MCF 10A (cell line): ENCODE results near the gene IRX5. TPM values are rescaled to one million over a fixed set of nuclear protein-coding genes. Genes with fewer than 3 reads are reported as not detected.
A peak's percentile ranks its signal among the peaks of the same experiment; 100 is the strongest.

Experiments
- Bru-seq: library from RNA; stranded (reverse); fragments of 400-500 nt; gene quantifications from one replicate; lab custom pipeline; 2021; lab: Mats Ljungman, UMichigan
- BruChase-seq, 2 experiments: library from RNA; stranded (reverse); fragments of 400-500 nt; gene quantifications; one replicate each; lab custom pipeline; 2021; lab: Mats Ljungman, UMichigan
- BruUV-seq: library from RNA; stranded (reverse); fragments of 400-500 nt; replicated peaks from 2 replicates; lab custom pipeline; 2021; lab: Mats Ljungman, UMichigan
- CTCF ChIA-PET: fragments of 300-600 bp; sonication (Branson Sonifier 250); formaldehyde crosslinking; extraction: SDS; loops from one replicate; lab custom pipeline; 2021; ENCODE audit warnings: antibody characterized with exemption, inconsistent platforms; lab: Yijun Ruan, JAX
- POLR2A ChIA-PET: fragments of 300-600, 350-650 bp; sonication (Branson Sonifier 250); formaldehyde crosslinking; extraction: SDS; loops from one replicate; lab custom pipeline; 2020; ENCODE audit warnings: antibody characterized with exemption, inconsistent platforms; lab: Yijun Ruan, JAX
- DNase-seq: peaks from one replicate; pipeline ENCODE4 v3.0.0-alpha.2; 2018; ENCODE audit not compliant: unreplicated experiment
- H3K27ac Mint-ChIP-seq: one replicate; pipeline ENCODE4 v1.8.0; 2022; ENCODE audit warnings: mild to moderate bottlenecking, low read depth, mixed read lengths; ENCODE audit not compliant: unreplicated experiment
- H3K27me3 Mint-ChIP-seq: one replicate; pipeline ENCODE4 v1.8.0; 2022; ENCODE audit warnings: mixed read lengths; ENCODE audit not compliant: insufficient read depth, unreplicated experiment
- H3K36me3 Mint-ChIP-seq: one replicate; pipeline ENCODE4 v1.8.0; 2022; ENCODE audit warnings: mild to moderate bottlenecking, moderate library complexity, mixed read lengths; ENCODE audit not compliant: insufficient read depth, unreplicated experiment
- H3K4me1 Mint-ChIP-seq: one replicate; pipeline ENCODE4 v1.8.0; 2022; ENCODE audit warnings: mixed read lengths; ENCODE audit not compliant: insufficient read depth, unreplicated experiment
- H3K4me3 Mint-ChIP-seq: one replicate; pipeline ENCODE4 v1.8.0; 2022; ENCODE audit warnings: mild to moderate bottlenecking, moderate library complexity, mixed read lengths; ENCODE audit not compliant: unreplicated experiment
- H3K9me3 Mint-ChIP-seq: one replicate; pipeline ENCODE4 v1.8.0; 2022; ENCODE audit warnings: mixed read lengths; ENCODE audit not compliant: unreplicated experiment
- intact Hi-C: fragments of 100-400 bp; cut with micrococcal nuclease; formaldehyde crosslinking; loops from 2 replicates; pipeline ENCODE4 v1.14.1; 2022
- long read RNA-seq: library from polyadenylated mRNA; stranded (forward); transcript quantifications from one replicate; pipeline ENCODE4 v2.0.0, GENCODE V29; 2022
- total RNA-seq: library from RNA; stranded (reverse); gene quantifications from 2 replicates; pipeline ENCODE4 v1.2.3, GENCODE V29; 2022
- TF ChIP-seq, protein P1 (sequence below): fragments of 200-600 bp; IDR thresholded peaks from one replicate; pipeline ENCODE4 v1.8.0; 2022; ENCODE audit warnings: antibody characterized with exemption, mild to moderate bottlenecking; ENCODE audit not compliant: unreplicated experiment

The IRX5 gene
- total RNA-seq (6.1 and 7.8 TPM in 2 replicates), Bru-seq, nascent RNA (percentile 60 among the genes with signal in this experiment), BruChase-seq, experiment 1, labeled RNA remaining after a 6-hour chase (percentile 48 among the genes with signal in this experiment), BruChase-seq, experiment 2, labeled RNA remaining after a 2-hour chase (percentile 65 among the genes with signal in this experiment)
- long read RNA-seq, transcript IRX5-202 (3 exons, 2,401 nt): major isoform, 12 of 15 reads
- long read RNA-seq, partial matches to known transcripts: 1 of 15 reads
- long read RNA-seq, other reads (novel, unspliced or antisense): 0 of 15 reads

DNA sequence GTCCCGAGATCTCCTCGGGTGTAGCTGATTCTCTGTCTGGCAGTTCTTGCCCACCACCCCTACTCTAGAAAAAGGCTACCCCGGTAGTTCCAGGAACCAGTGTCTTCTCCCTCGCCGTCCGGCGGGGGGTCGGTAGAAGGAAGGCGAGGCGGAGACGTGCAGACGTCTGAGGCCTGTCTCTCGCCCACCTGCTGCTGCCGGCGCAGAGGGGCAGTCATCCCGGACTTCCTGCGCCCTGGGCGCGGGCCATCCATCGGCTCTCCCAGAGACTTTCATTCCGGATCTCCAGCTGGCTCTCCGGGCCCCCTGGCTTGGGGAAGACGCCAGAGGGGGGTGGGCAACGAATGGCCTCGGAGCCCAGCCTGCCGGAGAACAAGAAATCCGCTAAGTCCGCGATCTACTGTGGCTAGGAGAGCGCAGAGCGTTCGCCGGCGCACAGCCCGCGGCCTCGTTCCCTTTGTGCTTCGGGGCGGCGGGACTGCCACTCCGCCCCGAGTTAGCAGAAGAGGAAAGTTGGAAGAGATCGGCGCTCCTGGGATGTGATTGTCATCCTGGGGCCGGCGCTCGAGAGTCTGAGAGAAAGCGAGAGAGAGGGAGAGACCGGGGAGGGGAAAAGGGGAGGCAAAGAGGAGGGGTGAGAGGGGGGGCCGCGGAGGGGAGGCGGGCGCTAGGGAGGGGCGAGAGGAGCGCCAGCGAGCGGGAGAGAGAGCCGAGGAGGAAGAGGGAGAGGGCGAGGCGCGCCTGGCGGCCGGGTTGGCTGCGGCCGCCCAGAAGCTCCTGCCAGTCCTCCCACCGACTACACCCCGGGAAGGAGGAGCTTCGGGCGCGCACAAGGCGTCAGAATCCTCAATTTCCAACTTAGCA lies at the start of gene IRX5:
TSS of gene IRX5 (plus strand) at position 861 of the 864 bp plus-strand sequence. CDS start 334 bp downstream, outside the sequence.
- no TSS peak for BruUV-seq
- no peaks in the 10 kb centered on the region for H3K27me3 Mint-ChIP-seq
- peaks cover 47% of the 10 kb centered on the region for H3K36me3 Mint-ChIP-seq
- H3K9me3 Mint-ChIP-seq: no peaks in the 10 kb centered on the region
- ChIA-PET CTCF (interaction anchor here (0.5 to 1.8 kb wide), 15 partner anchors 16 to 1144 kb away, joined by 3 to 6 read pairs (median 3); no protein-coding TSS in a partner anchor), POLR2A (interaction anchor here (0.5 to 17.6 kb wide), 49 partner anchors 7 to 1427 kb away, joined by 3 to 352 read pairs (median 4); partner anchors contain the start of genes AKTIP, FTO, IRX3 and RPGRIP1L)
- peak within 1 kb of the TSS; percentile 88 for H3K4me3 Mint-ChIP-seq
- H3K27ac Mint-ChIP-seq: peak within 1 kb of the TSS; percentile 97
- peaks cover 21% of the 10 kb centered on the region for H3K4me1 Mint-ChIP-seq
- peak; percentile 97 for DNase-seq
- intact Hi-C loops: loop anchor here (5.0 to 10.0 kb wide), 4 partner anchors 283 to 848 kb away; no protein-coding TSS in a partner anchor
- TF ChIP-seq, protein P1, sequence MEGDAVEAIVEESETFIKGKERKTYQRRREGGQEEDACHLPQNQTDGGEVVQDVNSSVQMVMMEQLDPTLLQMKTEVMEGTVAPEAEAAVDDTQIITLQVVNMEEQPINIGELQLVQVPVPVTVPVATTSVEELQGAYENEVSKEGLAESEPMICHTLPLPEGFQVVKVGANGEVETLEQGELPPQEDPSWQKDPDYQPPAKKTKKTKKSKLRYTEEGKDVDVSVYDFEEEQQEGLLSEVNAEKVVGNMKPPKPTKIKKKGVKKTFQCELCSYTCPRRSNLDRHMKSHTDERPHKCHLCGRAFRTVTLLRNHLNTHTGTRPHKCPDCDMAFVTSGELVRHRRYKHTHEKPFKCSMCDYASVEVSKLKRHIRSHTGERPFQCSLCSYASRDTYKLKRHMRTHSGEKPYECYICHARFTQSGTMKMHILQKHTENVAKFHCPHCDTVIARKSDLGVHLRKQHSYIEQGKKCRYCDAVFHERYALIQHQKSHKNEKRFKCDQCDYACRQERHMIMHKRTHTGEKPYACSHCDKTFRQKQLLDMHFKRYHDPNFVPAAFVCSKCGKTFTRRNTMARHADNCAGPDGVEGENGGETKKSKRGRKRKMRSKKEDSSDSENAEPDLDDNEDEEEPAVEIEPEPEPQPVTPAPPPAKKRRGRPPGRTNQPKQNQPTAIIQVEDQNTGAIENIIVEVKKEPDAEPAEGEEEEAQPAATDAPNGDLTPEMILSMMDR: no peak

DNA sequence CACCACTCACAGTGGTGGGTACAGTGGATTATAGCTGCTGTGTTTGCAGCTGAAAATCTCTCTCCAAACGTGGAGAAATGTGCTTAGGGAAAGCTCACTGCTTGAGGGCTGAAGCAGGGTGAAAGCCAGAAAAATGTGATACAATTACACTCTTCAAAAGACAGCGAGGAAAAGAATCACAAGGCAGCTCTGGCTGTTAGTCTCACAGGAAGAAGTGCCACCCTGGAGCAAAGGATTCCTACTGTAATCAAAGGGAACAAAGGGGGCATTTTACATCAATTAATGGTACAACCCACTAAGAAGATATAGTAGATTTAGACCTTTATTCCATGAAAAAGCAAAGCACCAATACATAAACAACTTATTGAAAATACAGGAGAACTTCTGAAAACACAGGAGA lies 48.1 kb upstream of the IRX5 start:
- H3K27ac Mint-ChIP-seq: no peak overlapping the region
- no peak for DNase-seq
- no peaks in the 10 kb centered on the region for H3K4me1 Mint-ChIP-seq
- CTCF ChIA-PET: no interaction called here
- TF ChIP-seq, protein P1: no peak
- no peak overlapping the region for H3K4me3 Mint-ChIP-seq
- POLR2A ChIA-PET: no interaction called here
- peaks cover 14% of the 10 kb centered on the region for H3K9me3 Mint-ChIP-seq
- H3K27me3 Mint-ChIP-seq: no peaks in the 10 kb centered on the region
- H3K36me3 Mint-ChIP-seq: no peaks in the 10 kb centered on the region
- intact Hi-C loops: no loop called here
- no TSS peak for BruUV-seq

DNA sequence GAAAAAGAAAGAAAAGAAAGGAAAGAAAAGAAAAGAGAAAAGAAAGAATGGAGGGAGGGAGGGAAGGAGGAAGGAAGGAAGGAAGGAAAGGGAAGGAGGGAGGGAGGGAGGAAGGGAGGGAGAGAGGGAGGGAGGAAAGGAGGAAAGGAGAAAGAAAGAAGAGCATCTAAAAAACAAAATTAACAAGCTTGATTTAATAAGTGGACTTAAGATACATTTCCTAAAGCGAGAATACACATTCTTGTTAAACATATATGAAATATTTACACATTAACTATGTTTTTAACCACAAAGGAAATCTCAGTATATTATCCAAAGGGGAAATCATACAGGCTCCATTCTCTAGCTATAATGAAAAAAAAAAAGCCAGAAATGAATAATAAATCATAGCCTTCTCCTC lies 47.3 kb upstream of the IRX5 start:
- no peaks in the 10 kb centered on the region for H3K36me3 Mint-ChIP-seq
- no peak overlapping the region for H3K27ac Mint-ChIP-seq
- H3K27me3 Mint-ChIP-seq: no peaks in the 10 kb centered on the region
- no peak for DNase-seq
- ChIA-PET POLR2A (no interaction called here), CTCF (no interaction called here)
- no peaks in the 10 kb centered on the region for H3K4me1 Mint-ChIP-seq
- no peak overlapping the region for H3K4me3 Mint-ChIP-seq
- intact Hi-C loops: no loop called here
- BruUV-seq: no TSS peak
- TF ChIP-seq, protein P1: no peak
- H3K9me3 Mint-ChIP-seq: peaks cover 14% of the 10 kb centered on the region

DNA sequence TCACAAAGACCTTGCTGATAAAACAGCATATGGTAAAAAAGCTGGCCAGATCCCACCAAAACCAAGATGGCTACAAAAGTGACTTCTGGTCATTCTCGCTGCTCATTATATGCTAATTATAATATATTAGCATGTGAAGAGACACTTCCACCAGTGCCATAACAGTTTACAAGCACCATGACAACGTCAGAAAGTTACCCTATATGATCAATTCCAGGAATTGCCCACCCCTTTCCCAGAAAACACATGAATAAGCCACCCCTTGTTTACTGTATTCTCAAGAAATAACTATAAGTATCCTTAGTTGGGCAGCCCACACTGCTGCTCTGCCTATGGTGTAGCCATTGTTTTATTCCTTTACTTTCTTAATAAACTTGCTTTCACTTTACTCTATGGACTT lies 44.6 kb upstream of the IRX5 start:
- Mint-ChIP-seq H3K9me3 (peaks cover 14% of the 10 kb centered on the region), H3K27ac (no peak overlapping the region), H3K36me3 (no peaks in the 10 kb centered on the region), H3K4me3 (no peak overlapping the region), H3K4me1 (no peaks in the 10 kb centered on the region), H3K27me3 (no peaks in the 10 kb centered on the region)
- intact Hi-C loops: no loop called here
- TF ChIP-seq, protein P1: no peak
- no peak for DNase-seq
- BruUV-seq: no TSS peak
- ChIA-PET CTCF (no interaction called here), POLR2A (no interaction called here)
